Loucy (cell line): ENCODE data around the gene ULBP1.

Source experiments
- H2AFZ ChIP-seq: fragments of 200-600 bp; sonication (generic); 2 replicates; pipeline ENCODE4 v1.6.0; 2016; ENCODE audit warnings: antibody characterized with exemption, mild to moderate bottlenecking, low read length, moderate library complexity
- H3F3A ChIP-seq: fragments of 200-600 bp; 2 replicates; pipeline ENCODE4 v1.6.0; 2016; ENCODE audit warnings: antibody characterized with exemption, low read depth, mild to moderate bottlenecking
- H3K27me3 ChIP-seq: fragments of 200-600 bp; sonication (generic); 2 replicates; pipeline ENCODE4 v1.6.1; 2014; ENCODE audit warnings: low read length, mild to moderate bottlenecking; ENCODE audit not compliant: insufficient read depth, poor library complexity, severe bottlenecking
- H3K36me3 ChIP-seq: fragments of 200-600 bp; sonication (generic); 2 replicates; pipeline ENCODE4 v1.6.1; 2016; ENCODE audit warnings: low read length; ENCODE audit not compliant: insufficient read depth
- H3K4me1 ChIP-seq: fragments of 200-600 bp; sonication (generic); 2 replicates; pipeline ENCODE4 v1.5.1; 2014; ENCODE audit warnings: low read length, mild to moderate bottlenecking; ENCODE audit not compliant: insufficient read depth, poor library complexity, severe bottlenecking
- H3K4me2 ChIP-seq: fragments of 200-600 bp; sonication (generic); 2 replicates; pipeline ENCODE4 v1.6.0; 2014; ENCODE audit warnings: antibody characterized with exemption, low read length, low read depth, mild to moderate bottlenecking; ENCODE audit not compliant: poor library complexity, severe bottlenecking
- H3K4me3 ChIP-seq: fragments of 200-600 bp; sonication (generic); 2 replicates; pipeline ENCODE4 v1.5.1; 2014; ENCODE audit warnings: low read length, mild to moderate bottlenecking, mixed read lengths; ENCODE audit not compliant: poor library complexity, severe bottlenecking
- H3K79me2 ChIP-seq: fragments of 200-600 bp; sonication (generic); 2 replicates; pipeline ENCODE4 v1.6.1; 2014; ENCODE audit warnings: low read length; ENCODE audit not compliant: insufficient read depth
- H3K9ac ChIP-seq: fragments of 200-600 bp; sonication (generic); 2 replicates; pipeline ENCODE4 v1.6.0; 2014; ENCODE audit warnings: mild to moderate bottlenecking, low read depth, low read length, moderate library complexity; ENCODE audit not compliant: poor library complexity, severe bottlenecking
- H3K9me2 ChIP-seq: fragments of 200-600 bp; sonication (generic); replicated peaks from 2 replicates; pipeline ENCODE4 v1.6.1; 2016; ENCODE audit warnings: low read depth, low read length, mixed read lengths
- H3K9me3 ChIP-seq: fragments of 200-600 bp; sonication (generic); 2 replicates; pipeline ENCODE4 v1.6.1; 2014; ENCODE audit warnings: mild to moderate bottlenecking, antibody characterized with exemption, low read length, low read depth; ENCODE audit not compliant: insufficient read depth
- H4K20me1 ChIP-seq: fragments of 200-600 bp; sonication (generic); 2 replicates; pipeline ENCODE4 v1.6.0; 2014; ENCODE audit warnings: antibody characterized with exemption, low read length, mild to moderate bottlenecking; ENCODE audit not compliant: insufficient read depth, poor library complexity, severe bottlenecking
- EZH2phosphoT487 ChIP-seq: fragments of 200-600 bp; IDR thresholded peaks from 2 replicates; pipeline ENCODE4 v1.6.1; 2018; ENCODE audit warnings: antibody characterized with exemption, mild to moderate bottlenecking, moderate library complexity, borderline replicate concordance
- TF ChIP-seq, protein P1 (sequence below): fragments of 200-600 bp; sonication (generic); conservative IDR thresholded peaks from 2 replicates; pipeline ENCODE4 v1.5.1; 2014; ENCODE audit warnings: mild to moderate bottlenecking, antibody characterized with exemption, low read length

The ULBP1 gene

DNA sequence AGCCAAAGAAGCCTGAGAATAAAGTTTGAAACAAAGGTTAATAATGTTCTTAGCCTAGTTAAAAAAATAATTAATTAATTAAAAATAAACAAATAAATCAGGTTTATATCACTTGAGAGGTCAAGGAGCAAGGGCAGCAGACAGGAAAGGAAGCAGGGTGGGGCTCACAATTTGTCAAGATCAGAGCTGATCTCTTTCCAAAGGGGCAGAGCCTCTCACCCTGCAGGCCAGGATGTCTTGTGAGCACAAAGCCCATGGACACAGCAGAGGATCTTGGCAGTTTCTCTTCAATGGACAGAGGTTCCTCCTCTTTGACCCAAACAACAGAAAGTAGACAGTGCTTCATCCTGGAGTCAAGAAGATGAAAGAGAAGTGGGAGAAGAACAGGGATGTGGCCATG is 14.9 kb downstream of the ULBP1 start:
- Histone ChIP-seq H2AFZ (no peak overlapping the region), H3K9me2 (no peaks in the 10 kb centered on the region), H3K4me1 (peaks cover 13% of the 10 kb centered on the region), H3F3A (peaks cover 10% of the 10 kb centered on the region; the same call in 1 of the 2 replicates), H3K36me3 (no peaks in the 10 kb centered on the region), H3K4me2 (no peak overlapping the region), H3K27me3 (no peaks in the 10 kb centered on the region), H3K79me2 (no peaks in the 10 kb centered on the region), H3K9ac (no peak overlapping the region), H3K4me3 (no peak overlapping the region), H3K9me3 (no peaks in the 10 kb centered on the region), H4K20me1 (no peaks in the 10 kb centered on the region)
- TF ChIP-seq EZH2phosphoT487 = no peak
- TF ChIP-seq, protein P1, sequence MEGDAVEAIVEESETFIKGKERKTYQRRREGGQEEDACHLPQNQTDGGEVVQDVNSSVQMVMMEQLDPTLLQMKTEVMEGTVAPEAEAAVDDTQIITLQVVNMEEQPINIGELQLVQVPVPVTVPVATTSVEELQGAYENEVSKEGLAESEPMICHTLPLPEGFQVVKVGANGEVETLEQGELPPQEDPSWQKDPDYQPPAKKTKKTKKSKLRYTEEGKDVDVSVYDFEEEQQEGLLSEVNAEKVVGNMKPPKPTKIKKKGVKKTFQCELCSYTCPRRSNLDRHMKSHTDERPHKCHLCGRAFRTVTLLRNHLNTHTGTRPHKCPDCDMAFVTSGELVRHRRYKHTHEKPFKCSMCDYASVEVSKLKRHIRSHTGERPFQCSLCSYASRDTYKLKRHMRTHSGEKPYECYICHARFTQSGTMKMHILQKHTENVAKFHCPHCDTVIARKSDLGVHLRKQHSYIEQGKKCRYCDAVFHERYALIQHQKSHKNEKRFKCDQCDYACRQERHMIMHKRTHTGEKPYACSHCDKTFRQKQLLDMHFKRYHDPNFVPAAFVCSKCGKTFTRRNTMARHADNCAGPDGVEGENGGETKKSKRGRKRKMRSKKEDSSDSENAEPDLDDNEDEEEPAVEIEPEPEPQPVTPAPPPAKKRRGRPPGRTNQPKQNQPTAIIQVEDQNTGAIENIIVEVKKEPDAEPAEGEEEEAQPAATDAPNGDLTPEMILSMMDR = no peak

DNA sequence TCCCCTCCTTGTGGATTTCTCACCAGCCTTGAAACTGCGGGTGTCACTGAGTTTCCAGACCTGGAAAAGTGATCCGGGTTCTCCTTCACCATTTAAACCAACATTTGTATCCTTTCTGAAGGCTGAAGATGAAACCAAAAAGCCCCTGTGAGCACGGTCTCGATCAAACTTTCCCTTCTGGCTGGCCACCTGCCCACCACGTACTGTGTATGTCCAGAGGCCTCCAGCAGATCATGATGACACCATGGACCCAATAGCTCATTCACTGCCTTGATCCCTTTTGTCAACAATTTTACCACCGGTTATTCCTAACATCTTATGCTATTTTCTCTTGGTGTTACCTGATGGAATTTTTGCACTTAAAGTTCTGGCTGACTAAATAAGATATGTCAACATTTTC is 15.6 kb downstream of the ULBP1 start:
- no peaks in the 10 kb centered on the region for H4K20me1 ChIP-seq
- H3K79me2 ChIP-seq = no peaks in the 10 kb centered on the region
- no peak overlapping the region for H2AFZ ChIP-seq
- H3K4me1 ChIP-seq = peaks cover 9% of the 10 kb centered on the region
- peaks cover 10% of the 10 kb centered on the region; the same call in 1 of the 2 replicates for H3F3A ChIP-seq
- no peaks in the 10 kb centered on the region for H3K36me3 ChIP-seq
- no peaks in the 10 kb centered on the region for H3K27me3 ChIP-seq
- TF ChIP-seq, protein P1 = no peak
- no peak for TF ChIP-seq EZH2phosphoT487
- H3K9me2 ChIP-seq = no peaks in the 10 kb centered on the region
- no peak overlapping the region for H3K4me3 ChIP-seq
- H3K9ac ChIP-seq = no peak overlapping the region
- H3K9me3 ChIP-seq = no peaks in the 10 kb centered on the region
- no peak overlapping the region for H3K4me2 ChIP-seq

DNA sequence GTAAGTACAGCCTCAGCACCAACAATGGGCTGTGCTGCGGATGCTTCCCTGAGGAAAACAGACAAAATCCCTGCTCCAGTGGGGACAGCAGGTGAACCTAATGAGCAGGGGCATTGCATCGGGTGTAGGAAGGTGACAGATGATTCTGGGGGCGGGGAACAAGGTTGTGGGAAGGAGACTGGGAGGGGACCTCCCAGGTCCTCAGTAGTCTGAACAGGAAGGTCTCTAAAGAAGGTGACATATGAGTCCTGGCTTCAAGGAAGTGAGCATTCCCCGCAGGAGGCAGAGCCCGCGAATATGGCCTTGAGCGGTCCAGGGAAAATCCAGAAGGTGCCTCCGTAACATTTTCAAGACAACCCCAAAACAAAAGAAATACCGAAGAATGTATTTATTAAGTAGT is 19.4 kb downstream of the ULBP1 start:
- Histone ChIP-seq H3K4me1 (no peaks in the 10 kb centered on the region), H3K27me3 (no peaks in the 10 kb centered on the region)
- TF ChIP-seq, protein P1 = no peak
- no peak for TF ChIP-seq EZH2phosphoT487

More for the DNA sequence above, 19.4 kb downstream of the ULBP1 start:
- H2AFZ ChIP-seq = no peak overlapping the region
- no peak overlapping the region for H3K4me3 ChIP-seq
- H4K20me1 ChIP-seq = no peaks in the 10 kb centered on the region
- no peaks in the 10 kb centered on the region for H3K79me2 ChIP-seq
- no peaks in the 10 kb centered on the region for H3K9me3 ChIP-seq
- peaks cover 10% of the 10 kb centered on the region; the same call in 1 of the 2 replicates for H3F3A ChIP-seq
- no peak overlapping the region for H3K4me2 ChIP-seq
- no peaks in the 10 kb centered on the region for H3K9me2 ChIP-seq
- H3K36me3 ChIP-seq = no peaks in the 10 kb centered on the region
- no peak overlapping the region for H3K9ac ChIP-seq
